ENCODE measurements around the gene MAST3. TPM values are rescaled to one million over a fixed set of nuclear protein-coding genes. Genes with fewer than 3 reads are reported as not detected.
A peak's percentile ranks its signal among the peaks of the same experiment; 100 is the strongest.

MAST3 gene
- total and polyA plus RNA-seq, 4 donors: 4.3 to 10.6 (median 6.7) TPM

GRCh38 chr19:18109733-18110608 lies 12.4 kb downstream of the MAST3 start:
- Histone ChIP-seq H3K9ac (ENCODE audit: low read depth in 1 of 2, low read length in 2 of 2) (peak overlapping the region; percentile 45 to 77), H3K27me3 (ENCODE audit: control insufficient read depth in 4 of 4, insufficient read depth in 4 of 4, low read length in 3 of 4) (no peaks in the 10 kb centered on the region), H3K9me3 (ENCODE audit: control insufficient read depth in 4 of 4, low read length in 3 of 4) (no peaks in the 10 kb centered on the region), H3K4me3 (ENCODE audit: low read depth in 1 of 3, low read length in 3 of 3) (peak overlapping the region; percentile 44 to 87 (median 75)), H3K4me1 (ENCODE audit: control insufficient read depth in 4 of 4, insufficient read depth in 4 of 4, low read length in 3 of 4) (peaks cover 12 to 39% (median 29%) of the 10 kb centered on the region in 4 donors), H3K27ac (ENCODE audit: low read depth in 1 of 2, low read length in 2 of 2) (peak overlapping the region; percentile 42 to 92), H3K36me3 (ENCODE audit: control insufficient read depth in 4 of 4, insufficient read depth in 3 of 4, low read depth in 1 of 4, low read length in 3 of 4) (peaks cover 0 to 3% (median 3%) of the 10 kb centered on the region in 4 donors)
- peak; percentile 81 for DNase-seq (ENCODE audit: low spot score)
- TF ChIP-seq JUND (IDR thresholded peaks at IDR 0.05) (no peak), RXRA (IDR thresholded peaks at IDR 0.05) (peak; percentile 5 to 33), YY1 (IDR thresholded peaks at IDR 0.05) (peak; percentile 30), GABPA (IDR thresholded peaks at IDR 0.05 in 1 of 2, conservative IDR thresholded peaks at IDR 0.05 in 1 of 2) (peak in 1 of 2 donors; percentile 50)
- WGBS: under 1% methylated on average over 92 of the region's 92 CpGs

- no peak for TF ChIP-seq FOXA1 (IDR thresholded peaks at IDR 0.05)
- TF ChIP-seq ZBTB33 (IDR thresholded peaks at IDR 0.05): no peak
- TF ChIP-seq TAF1 (conservative IDR thresholded peaks at IDR 0.05): no peak
- TF ChIP-seq GABPA (IDR thresholded peaks at IDR 0.05 in 1 of 2, conservative IDR thresholded peaks at IDR 0.05 in 1 of 2): no peak
- TF ChIP-seq ATF3 (IDR thresholded peaks at IDR 0.05): no peak
- no peak for TF ChIP-seq MAX (IDR thresholded peaks at IDR 0.05)
- TF ChIP-seq RAD21 (IDR thresholded peaks at IDR 0.05): no peak
- no peak for TF ChIP-seq HNF4G (IDR thresholded peaks at IDR 0.05)
- no peak for TF ChIP-seq NR2F2 (IDR thresholded peaks at IDR 0.05)
- TF ChIP-seq YY1 (IDR thresholded peaks at IDR 0.05): no peak
- TF ChIP-seq HNF4A (conservative IDR thresholded peaks at IDR 0.05): no peak
- TF ChIP-seq FOXA2 (IDR thresholded peaks at IDR 0.05): no peak
- TF ChIP-seq CTCF (IDR thresholded peaks at IDR 0.05; ENCODE audit: low read depth, low read length, missing input control): no peak
- no peak for TF ChIP-seq EGR1 (IDR thresholded peaks at IDR 0.05; ENCODE audit: low read depth in 2 of 2)
- no peak for TF ChIP-seq REST (IDR thresholded peaks at IDR 0.05)
- TF ChIP-seq JUND (IDR thresholded peaks at IDR 0.05): no peak
- no peak for TF ChIP-seq RXRA (IDR thresholded peaks at IDR 0.05)
- H3K4me1 ChIP-seq (ENCODE audit: control insufficient read depth in 4 of 4, insufficient read depth in 4 of 4, low read length in 3 of 4): peaks cover 12 to 45% (median 33%) of the 10 kb centered on the region in 4 donors
- H3K27ac ChIP-seq (ENCODE audit: low read depth in 1 of 2, low read length in 2 of 2): peak overlapping the region; percentile 42 to 92
- peak overlapping the region in 1 of 2 donors; percentile 77 for H3K9ac ChIP-seq (ENCODE audit: low read depth in 1 of 2, low read length in 2 of 2)
- H3K4me3 ChIP-seq (ENCODE audit: low read depth in 1 of 3, low read length in 3 of 3): peak overlapping the region in 2 of 3 donors; percentile 44 to 87
- DNase-seq (ENCODE audit: low spot score): no peak
- H3K9me3 ChIP-seq (ENCODE audit: control insufficient read depth in 4 of 4, low read length in 3 of 4): no peaks in the 10 kb centered on the region
- peaks cover 0 to 3% (median 3%) of the 10 kb centered on the region in 4 donors for H3K36me3 ChIP-seq (ENCODE audit: control insufficient read depth in 4 of 4, insufficient read depth in 3 of 4, low read depth in 1 of 4, low read length in 3 of 4)
- WGBS: 39% methylated on average over 22 of the region's 22 CpGs
- H3K27me3 ChIP-seq (ENCODE audit: control insufficient read depth in 4 of 4, insufficient read depth in 4 of 4, low read length in 3 of 4): no peaks in the 10 kb centered on the region
These were observed 13.1 kb downstream of the MAST3 start for GRCh38 chr19:18110609-18111232.

Measured in liver (tissue), 9 donors.